ENCODE results near the gene ECEL1.
"Not testable (repeated sequence)": the region's sequence is repeated elsewhere in the genome, so short reads cannot be mapped to it uniquely, and the experiment has no call there.

ECEL1 gene

DNA sequence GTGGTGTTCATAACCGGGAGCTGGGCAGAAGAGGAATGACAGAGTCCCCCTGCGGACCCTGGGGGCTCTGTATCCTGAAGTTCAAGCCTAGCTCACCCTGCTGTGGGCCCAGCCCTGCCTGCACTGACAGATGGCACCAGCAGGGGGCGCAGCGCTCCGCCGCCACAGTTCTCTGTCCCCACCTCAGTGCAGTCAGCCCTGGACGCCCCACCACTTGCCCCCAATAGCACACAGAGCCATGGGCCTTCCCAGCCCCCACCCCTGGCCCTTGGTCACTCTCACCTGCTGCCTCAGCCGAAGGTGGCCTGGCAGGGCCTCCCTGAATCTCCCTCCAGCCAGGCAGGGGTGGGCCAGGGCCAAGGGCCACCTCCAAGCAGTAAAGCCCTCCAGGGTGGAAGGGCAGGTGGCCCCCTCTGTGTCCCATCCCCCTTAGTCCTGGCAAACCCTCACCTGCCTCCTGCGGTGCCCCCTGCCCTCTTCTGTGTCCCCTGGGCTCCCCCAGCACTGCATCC, 41.3 kb downstream of the ECEL1 start:
- not testable (repeated sequence) for H3K27ac ChIP-seq (ENCODE audit: low read depth in 2 of 2, low read length in 2 of 2); H3K9me3 ChIP-seq (ENCODE audit: control insufficient read depth in 2 of 2, low read length in 2 of 2); H3K36me3 ChIP-seq (ENCODE audit: control insufficient read depth in 2 of 2, insufficient read depth in 2 of 2, low read length in 2 of 2); H3K27me3 ChIP-seq (ENCODE audit: control insufficient read depth in 2 of 2, insufficient read depth in 2 of 2, low read length in 2 of 2); H3K4me3 ChIP-seq (ENCODE audit: low read length in 2 of 2); H3K4me1 ChIP-seq (ENCODE audit: control insufficient read depth in 2 of 2, insufficient read depth in 2 of 2, low read length in 2 of 2); H3K9ac ChIP-seq (ENCODE audit: low read depth in 1 of 2, low read length in 2 of 2)

DNA sequence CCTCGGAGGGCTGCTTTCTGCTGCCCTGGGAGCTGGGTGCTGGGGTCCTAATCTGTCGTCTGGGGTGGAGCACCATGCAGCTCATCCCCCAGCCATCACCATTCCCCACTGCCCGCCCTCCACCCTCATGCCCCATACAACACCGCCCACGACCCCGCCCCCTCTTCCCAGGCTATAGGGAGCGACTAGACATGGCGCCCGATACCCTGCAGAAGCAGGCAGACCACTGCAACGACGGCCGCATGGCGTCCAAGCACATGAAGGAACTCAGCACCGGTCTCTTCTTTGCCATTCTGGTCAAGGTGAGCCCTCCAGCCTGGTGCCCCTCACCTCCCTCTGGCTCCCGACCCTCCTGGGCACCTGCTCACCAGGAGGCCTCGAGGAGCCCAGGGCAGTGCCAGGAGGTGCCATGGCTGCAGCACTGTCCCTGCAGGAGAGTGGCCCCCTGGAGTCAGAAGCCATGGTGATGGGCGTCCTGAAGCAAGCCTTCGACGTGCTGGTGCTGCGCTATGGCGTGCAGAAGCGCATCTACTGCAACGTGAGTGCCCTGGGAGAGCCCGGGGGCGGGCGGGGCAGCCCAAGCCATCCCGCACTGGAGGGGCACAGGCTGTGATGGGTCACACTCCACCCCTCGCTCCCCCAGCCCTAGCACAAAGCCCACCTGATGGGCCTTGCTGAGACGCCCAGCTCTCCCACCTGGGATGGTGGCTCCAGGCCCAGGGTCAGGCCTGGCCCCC, 42.3 kb downstream of the ECEL1 start:
- H3K27me3 ChIP-seq (ENCODE audit: control insufficient read depth in 2 of 2, insufficient read depth in 2 of 2, low read length in 2 of 2); H3K27ac ChIP-seq (ENCODE audit: low read depth in 2 of 2, low read length in 2 of 2); H3K9me3 ChIP-seq (ENCODE audit: control insufficient read depth in 2 of 2, low read length in 2 of 2); H3K36me3 ChIP-seq (ENCODE audit: control insufficient read depth in 2 of 2, insufficient read depth in 2 of 2, low read length in 2 of 2); H3K9ac ChIP-seq (ENCODE audit: low read depth in 1 of 2, low read length in 2 of 2); H3K4me3 ChIP-seq (ENCODE audit: low read length in 2 of 2); H3K4me1 ChIP-seq (ENCODE audit: control insufficient read depth in 2 of 2, insufficient read depth in 2 of 2, low read length in 2 of 2): not testable (repeated sequence)

DNA sequence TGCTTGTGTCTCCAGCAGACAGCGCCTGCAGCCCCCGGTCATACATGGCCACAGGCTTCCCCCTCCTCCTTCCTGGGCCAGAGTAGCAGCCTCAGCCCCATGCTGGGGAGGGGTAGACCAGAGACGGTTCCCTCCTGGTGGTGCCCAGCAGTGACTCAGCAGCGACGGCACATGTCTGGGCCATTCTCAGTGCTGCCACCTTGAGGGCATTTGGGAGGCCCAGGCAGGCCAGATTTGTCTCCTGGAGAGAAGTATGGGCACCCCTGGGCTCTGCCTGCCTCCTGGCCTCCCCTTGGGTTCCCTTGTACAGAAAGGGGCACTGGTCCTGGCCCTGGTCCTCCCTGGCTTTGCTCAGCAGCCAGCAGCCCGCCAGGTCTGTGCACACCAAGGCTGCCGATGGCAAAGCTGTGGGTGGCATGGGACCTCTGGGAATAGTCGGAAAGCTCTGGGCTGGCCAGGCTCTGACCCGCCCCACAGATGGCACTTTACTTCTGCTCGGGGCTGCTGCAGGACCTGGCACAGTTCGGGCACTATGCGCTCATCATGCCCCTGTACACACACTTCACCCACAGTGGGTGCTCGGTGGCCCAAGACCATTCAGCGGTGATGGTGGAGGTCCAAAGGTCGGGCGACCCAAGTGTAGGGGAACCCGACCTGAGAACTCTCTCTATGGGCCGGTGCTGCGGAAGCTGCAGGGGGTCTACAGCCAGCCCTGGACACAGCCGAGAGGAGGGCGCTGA, 43.1 kb downstream of the ECEL1 start:
- Histone ChIP-seq H3K4me3 (ENCODE audit: low read length in 2 of 2) (no peak overlapping the region), H3K36me3 (ENCODE audit: control insufficient read depth in 2 of 2, insufficient read depth in 2 of 2, low read length in 2 of 2) (no peaks in the 10 kb centered on the region), H3K27me3 (ENCODE audit: control insufficient read depth in 2 of 2, insufficient read depth in 2 of 2, low read length in 2 of 2) (no peaks in the 10 kb centered on the region), H3K9me3 (ENCODE audit: control insufficient read depth in 2 of 2, low read length in 2 of 2) (no peaks in the 10 kb centered on the region), H3K4me1 (ENCODE audit: control insufficient read depth in 2 of 2, insufficient read depth in 2 of 2, low read length in 2 of 2) (peaks cover 0 to 6% of the 10 kb centered on the region in 2 donors), H3K9ac (ENCODE audit: low read depth in 1 of 2, low read length in 2 of 2) (no peak overlapping the region), H3K27ac (ENCODE audit: low read depth in 2 of 2, low read length in 2 of 2) (no peak overlapping the region)

DNA sequence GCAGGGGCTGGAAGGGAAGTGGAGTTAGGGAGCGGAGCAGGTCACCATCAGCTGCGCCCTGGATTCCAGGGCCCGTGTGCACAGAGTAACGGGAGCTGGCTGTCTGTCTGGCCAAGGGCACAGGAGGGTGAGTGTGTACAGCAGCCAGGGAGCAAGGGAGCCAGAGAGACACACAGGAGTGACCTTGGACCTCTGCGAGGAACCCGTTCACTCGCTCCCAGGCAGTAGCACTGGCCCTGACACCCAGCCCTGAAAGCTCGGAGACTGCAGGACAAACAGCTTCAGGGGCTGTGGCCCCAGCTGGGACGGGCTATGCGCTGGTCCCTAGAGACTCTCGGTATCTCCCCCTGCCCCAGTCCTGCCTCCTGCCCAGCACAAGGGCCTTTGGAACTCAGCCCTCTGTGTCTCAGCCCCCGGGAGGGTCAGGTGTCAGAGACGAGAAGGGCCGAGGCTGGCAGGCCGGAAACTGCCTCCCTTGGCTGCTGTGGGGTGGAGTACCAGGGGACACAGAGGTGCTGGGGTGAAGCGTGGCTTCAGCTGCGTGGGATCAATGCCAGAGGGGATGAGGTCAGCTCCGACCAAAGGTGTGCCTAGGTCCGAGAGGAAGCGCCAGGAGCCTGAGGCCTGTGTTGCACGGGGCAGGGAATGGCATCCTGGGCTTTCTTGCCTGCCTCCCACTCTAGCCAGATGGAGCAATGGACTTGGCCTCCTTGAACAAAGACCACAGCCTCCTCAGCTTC, 43.8 kb downstream of the ECEL1 start:
- not testable (repeated sequence) for H3K4me1 ChIP-seq (ENCODE audit: control insufficient read depth in 2 of 2, insufficient read depth in 2 of 2, low read length in 2 of 2); H3K36me3 ChIP-seq (ENCODE audit: control insufficient read depth in 2 of 2, insufficient read depth in 2 of 2, low read length in 2 of 2); H3K4me3 ChIP-seq (ENCODE audit: low read length in 2 of 2); H3K9me3 ChIP-seq (ENCODE audit: control insufficient read depth in 2 of 2, low read length in 2 of 2); H3K27ac ChIP-seq (ENCODE audit: low read depth in 2 of 2, low read length in 2 of 2); H3K9ac ChIP-seq (ENCODE audit: low read depth in 1 of 2, low read length in 2 of 2); H3K27me3 ChIP-seq (ENCODE audit: control insufficient read depth in 2 of 2, insufficient read depth in 2 of 2, low read length in 2 of 2)

DNA sequence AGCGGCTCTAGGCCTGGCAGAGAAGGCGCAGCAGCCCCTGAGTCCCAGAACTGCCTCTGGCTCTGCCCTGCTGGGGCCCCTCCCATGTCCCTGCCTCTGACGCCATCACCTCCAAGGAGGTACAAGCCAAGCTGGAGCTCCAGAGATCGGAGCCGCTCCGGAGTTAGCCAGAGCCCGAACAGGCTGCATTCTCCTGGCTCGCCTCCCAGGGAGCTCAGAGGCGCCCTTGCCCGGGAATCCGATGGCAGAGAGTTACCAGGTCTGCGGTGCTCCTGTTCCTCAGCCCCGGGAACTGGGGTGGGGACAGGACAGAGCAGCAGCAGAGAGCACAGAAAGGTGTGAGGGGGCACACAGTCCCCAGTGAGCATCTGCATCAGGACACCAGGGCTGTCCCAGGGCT, 44.6 kb downstream of the ECEL1 start:
- H3K4me3 ChIP-seq (ENCODE audit: low read length in 2 of 2); H3K9me3 ChIP-seq (ENCODE audit: control insufficient read depth in 2 of 2, low read length in 2 of 2); H3K27ac ChIP-seq (ENCODE audit: low read depth in 2 of 2, low read length in 2 of 2); H3K4me1 ChIP-seq (ENCODE audit: control insufficient read depth in 2 of 2, insufficient read depth in 2 of 2, low read length in 2 of 2); H3K27me3 ChIP-seq (ENCODE audit: control insufficient read depth in 2 of 2, insufficient read depth in 2 of 2, low read length in 2 of 2); H3K36me3 ChIP-seq (ENCODE audit: control insufficient read depth in 2 of 2, insufficient read depth in 2 of 2, low read length in 2 of 2); H3K9ac ChIP-seq (ENCODE audit: low read depth in 1 of 2, low read length in 2 of 2): not testable (repeated sequence)

DNA sequence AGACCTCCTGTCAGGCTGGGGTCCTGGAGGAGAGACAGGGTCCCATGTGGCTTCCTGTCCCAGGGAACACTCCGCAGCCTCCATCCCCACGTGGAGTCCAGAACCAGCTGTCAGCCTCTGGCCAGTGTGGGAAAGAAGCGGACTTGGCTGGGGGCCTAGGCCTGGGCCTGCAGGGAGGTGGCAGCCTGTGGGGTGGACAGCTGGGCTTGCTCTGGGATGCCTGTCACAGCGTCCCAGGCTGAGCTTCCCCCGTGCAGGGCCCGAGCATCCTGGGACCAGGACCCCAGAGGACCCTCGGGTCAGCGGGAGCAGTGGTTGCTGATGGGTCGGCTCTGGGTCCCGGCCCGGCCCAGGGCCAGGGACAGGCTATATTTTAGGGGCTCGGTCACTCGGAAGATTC, 45.2 kb downstream of the ECEL1 start:
- H3K9ac ChIP-seq (ENCODE audit: low read depth in 1 of 2, low read length in 2 of 2); H3K4me1 ChIP-seq (ENCODE audit: control insufficient read depth in 2 of 2, insufficient read depth in 2 of 2, low read length in 2 of 2); H3K27me3 ChIP-seq (ENCODE audit: control insufficient read depth in 2 of 2, insufficient read depth in 2 of 2, low read length in 2 of 2); H3K9me3 ChIP-seq (ENCODE audit: control insufficient read depth in 2 of 2, low read length in 2 of 2); H3K36me3 ChIP-seq (ENCODE audit: control insufficient read depth in 2 of 2, insufficient read depth in 2 of 2, low read length in 2 of 2); H3K27ac ChIP-seq (ENCODE audit: low read depth in 2 of 2, low read length in 2 of 2); H3K4me3 ChIP-seq (ENCODE audit: low read length in 2 of 2): not testable (repeated sequence)

DNA sequence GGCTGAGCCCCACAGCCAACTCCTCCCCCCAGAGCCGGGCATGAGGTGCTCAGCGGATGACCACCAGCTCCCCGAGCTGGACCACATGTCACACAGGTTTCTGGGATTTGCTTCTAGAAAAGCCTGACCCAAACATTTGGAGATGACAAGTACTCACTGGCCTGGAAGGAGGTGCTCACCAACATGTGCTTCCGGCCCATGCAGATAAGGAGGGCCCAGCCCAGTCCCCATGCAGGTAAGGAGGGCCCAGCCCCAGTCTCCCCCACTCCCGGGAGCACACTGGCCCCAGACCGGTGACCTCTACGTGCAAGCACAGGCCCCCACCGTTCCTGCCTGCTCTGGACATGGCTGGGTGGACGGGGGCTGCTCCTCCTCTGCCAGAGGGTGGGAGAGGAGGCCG, 45.7 kb downstream of the ECEL1 start:
- not testable (repeated sequence) for H3K9ac ChIP-seq (ENCODE audit: low read depth in 1 of 2, low read length in 2 of 2); H3K4me3 ChIP-seq (ENCODE audit: low read length in 2 of 2); H3K4me1 ChIP-seq (ENCODE audit: control insufficient read depth in 2 of 2, insufficient read depth in 2 of 2, low read length in 2 of 2); H3K9me3 ChIP-seq (ENCODE audit: control insufficient read depth in 2 of 2, low read length in 2 of 2); H3K27ac ChIP-seq (ENCODE audit: low read depth in 2 of 2, low read length in 2 of 2); H3K36me3 ChIP-seq (ENCODE audit: control insufficient read depth in 2 of 2, insufficient read depth in 2 of 2, low read length in 2 of 2); H3K27me3 ChIP-seq (ENCODE audit: control insufficient read depth in 2 of 2, insufficient read depth in 2 of 2, low read length in 2 of 2)

DNA sequence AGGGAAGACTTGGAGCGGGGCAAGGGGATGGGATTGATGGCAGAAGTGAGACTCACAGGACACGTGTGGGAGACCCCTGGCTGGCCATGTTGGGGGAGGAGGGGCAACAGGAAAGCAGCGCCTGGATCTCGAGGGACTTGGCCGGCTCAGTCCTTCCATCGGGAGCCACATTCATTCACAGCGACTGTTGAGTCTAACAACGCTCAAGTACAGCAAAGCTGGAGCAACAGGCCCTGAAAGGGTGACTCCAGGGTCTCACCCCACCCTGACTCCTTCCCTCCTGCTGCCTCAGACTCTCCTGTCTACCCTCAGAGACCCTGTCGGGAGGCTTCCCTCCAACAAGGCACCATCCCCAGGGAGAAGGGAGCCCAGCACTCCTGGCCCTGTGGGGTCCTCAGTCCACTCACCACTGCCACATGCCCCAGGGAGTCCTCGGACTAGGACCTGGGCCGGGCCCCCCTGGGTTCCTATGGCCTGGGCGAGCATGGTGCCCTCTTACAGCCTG, 46.4 kb downstream of the ECEL1 start:
- Histone ChIP-seq H3K4me1 (ENCODE audit: control insufficient read depth in 2 of 2, insufficient read depth in 2 of 2, low read length in 2 of 2) (no peaks in the 10 kb centered on the region), H3K36me3 (ENCODE audit: control insufficient read depth in 2 of 2, insufficient read depth in 2 of 2, low read length in 2 of 2) (no peaks in the 10 kb centered on the region), H3K9ac (ENCODE audit: low read depth in 1 of 2, low read length in 2 of 2) (no peak overlapping the region), H3K9me3 (ENCODE audit: control insufficient read depth in 2 of 2, low read length in 2 of 2) (no peaks in the 10 kb centered on the region), H3K4me3 (ENCODE audit: low read length in 2 of 2) (no peak overlapping the region), H3K27me3 (ENCODE audit: control insufficient read depth in 2 of 2, insufficient read depth in 2 of 2, low read length in 2 of 2) (peaks cover 0 to 5% of the 10 kb centered on the region in 2 donors), H3K27ac (ENCODE audit: low read depth in 2 of 2, low read length in 2 of 2) (no peak overlapping the region)

DNA sequence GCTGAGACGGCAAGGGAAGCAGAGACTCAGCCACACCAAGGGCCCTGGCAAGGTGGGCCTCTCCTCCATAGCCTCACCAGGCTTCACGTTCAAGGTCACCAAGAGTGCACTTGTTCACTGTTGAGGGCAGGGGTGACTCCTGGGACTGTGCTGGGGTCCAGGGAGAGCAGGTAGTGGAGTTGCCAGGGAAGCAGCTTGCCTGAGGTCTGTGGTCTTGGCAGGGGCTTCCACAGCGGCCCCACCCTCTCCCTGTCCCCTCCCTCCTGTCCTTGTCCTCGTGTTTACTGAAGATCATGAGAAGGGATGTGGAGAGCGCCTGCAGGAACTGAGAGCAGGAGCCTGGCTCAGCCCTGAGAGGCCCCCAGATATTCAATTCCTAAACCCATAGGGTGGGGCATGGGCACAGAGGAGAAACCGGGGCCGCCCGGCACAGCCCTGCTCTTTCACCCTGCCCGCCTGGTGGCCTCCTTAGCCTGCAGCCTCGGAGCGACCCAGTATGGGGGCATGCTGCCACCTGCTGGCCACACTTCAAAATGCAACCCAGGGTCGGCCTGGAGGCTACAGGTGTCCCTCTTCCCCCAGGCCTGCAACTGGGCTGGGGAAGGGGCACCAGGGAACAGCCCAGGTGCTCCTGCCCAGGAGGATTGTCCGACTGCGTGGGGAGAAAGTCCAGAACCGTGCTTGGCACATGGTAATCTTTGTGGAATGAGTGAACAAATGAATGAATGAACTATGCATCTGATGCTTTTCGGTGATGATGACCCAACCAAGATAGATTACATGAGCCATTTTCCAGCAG, 47.2 kb downstream of the ECEL1 start:
- not testable (repeated sequence) for H3K9me3 ChIP-seq (ENCODE audit: control insufficient read depth in 2 of 2, low read length in 2 of 2); H3K36me3 ChIP-seq (ENCODE audit: control insufficient read depth in 2 of 2, insufficient read depth in 2 of 2, low read length in 2 of 2); H3K4me3 ChIP-seq (ENCODE audit: low read length in 2 of 2); H3K27me3 ChIP-seq (ENCODE audit: control insufficient read depth in 2 of 2, insufficient read depth in 2 of 2, low read length in 2 of 2); H3K27ac ChIP-seq (ENCODE audit: low read depth in 2 of 2, low read length in 2 of 2); H3K4me1 ChIP-seq (ENCODE audit: control insufficient read depth in 2 of 2, insufficient read depth in 2 of 2, low read length in 2 of 2); H3K9ac ChIP-seq (ENCODE audit: low read depth in 1 of 2, low read length in 2 of 2)
